NCI-H1930 (cell line): ENCODE data around the gene DNM1.
"Not testable (repeated sequence)": the region's sequence is repeated elsewhere in the genome, so short reads cannot be mapped to it uniquely, and the experiment has no call there.

Experiments used
- DNase-seq, 2 experiments: peaks; one replicate each; lab custom pipeline; 2025; lab: John Stamatoyannopoulos, UW

Gene DNM1

GRCh38 chr9:128276574-128277270, 73.5 kb downstream of the DNM1 start:
- DNase-seq: no peak

GRCh38 chr9:128279088-128280073, 76.2 kb downstream of the DNM1 start:
- not testable (repeated sequence) for DNase-seq

DNA sequence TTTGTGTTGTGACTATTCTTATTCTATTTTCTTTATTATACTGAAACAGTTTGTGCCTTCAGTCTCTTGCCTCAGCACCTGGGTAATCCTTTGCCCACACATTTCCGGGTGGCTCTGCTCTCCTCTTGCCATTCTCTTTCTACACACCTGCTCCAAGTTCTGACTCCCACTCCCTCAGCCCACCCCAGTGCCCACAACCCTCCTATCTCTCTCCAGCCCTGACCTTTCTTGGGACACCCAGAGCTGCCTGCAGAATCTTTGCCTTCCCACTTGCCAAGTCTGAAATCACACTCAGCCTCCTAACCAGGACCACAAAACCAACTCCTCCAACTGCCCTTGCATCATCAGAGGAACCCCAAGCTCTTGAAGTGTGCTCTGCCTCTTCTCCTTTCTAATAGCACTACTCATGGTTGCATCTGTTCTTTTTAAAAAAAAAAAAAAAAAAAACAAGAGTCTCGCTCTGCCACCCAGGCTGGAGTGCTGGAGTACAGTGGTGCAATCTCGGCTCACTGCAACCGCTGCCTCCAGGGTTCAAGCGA, 77.0 kb downstream of the DNM1 start:
- no peak for DNase-seq

DNA sequence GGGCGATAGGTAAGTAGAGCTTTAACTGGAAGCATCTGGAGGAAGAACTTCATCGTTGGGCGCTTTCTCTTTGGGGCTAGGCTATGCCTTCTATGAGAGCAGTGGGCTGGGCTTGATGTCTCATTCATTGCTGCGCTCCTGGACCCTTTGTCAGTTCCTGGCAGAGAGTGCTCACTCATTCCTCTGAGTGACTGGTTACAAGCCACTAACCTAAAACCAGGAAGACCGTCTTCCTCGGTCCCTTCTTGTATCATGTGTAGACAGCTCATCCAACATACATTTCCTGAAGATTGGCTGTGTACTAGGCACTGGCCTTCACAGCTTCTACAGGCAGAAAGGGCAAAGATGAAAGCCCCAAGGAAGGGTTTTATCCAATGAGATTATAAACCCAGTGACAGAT, 79.3 kb downstream of the DNM1 start:
- DNase-seq: no peak

GRCh38 chr9:128285033-128285784, 82.0 kb downstream of the DNM1 start:
- DNase-seq: no peak

- no peak for DNase-seq
Observed at GRCh38 chr9:128286440-128286839, 83.3 kb downstream of the DNM1 start.

- no peak for DNase-seq
Observed at GRCh38 chr9:128288273-128289004, 85.3 kb downstream of the DNM1 start.

- DNase-seq: no peak
Observed at GRCh38 chr9:128292009-128292408, 88.8 kb downstream of the DNM1 start.

GRCh38 chr9:128293091-128293490, 89.9 kb downstream of the DNM1 start:
- no peak for DNase-seq

DNA sequence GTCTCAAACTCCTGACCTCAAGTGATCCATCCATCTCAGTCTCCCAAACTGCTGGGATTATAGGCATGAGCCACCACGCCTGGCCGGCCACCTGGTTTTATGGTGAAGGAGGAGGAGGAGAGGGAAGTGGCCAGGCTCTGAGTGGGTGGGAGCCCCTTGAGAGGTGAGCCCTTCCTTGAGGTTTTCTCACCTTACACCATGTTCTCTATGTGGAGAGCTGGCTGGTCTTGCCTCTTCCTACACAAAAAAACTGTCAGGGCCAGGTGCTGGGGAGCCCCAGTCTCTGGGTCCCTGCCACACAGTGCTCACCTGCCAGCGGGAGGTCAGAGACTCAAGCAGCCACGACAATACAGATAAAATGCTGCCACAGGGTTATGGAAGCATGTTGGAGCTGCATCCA, 91.0 kb downstream of the DNM1 start:
- no peak for DNase-seq

GRCh38 chr9:128296340-128297220, 93.4 kb downstream of the DNM1 start:
- no peak for DNase-seq

DNA sequence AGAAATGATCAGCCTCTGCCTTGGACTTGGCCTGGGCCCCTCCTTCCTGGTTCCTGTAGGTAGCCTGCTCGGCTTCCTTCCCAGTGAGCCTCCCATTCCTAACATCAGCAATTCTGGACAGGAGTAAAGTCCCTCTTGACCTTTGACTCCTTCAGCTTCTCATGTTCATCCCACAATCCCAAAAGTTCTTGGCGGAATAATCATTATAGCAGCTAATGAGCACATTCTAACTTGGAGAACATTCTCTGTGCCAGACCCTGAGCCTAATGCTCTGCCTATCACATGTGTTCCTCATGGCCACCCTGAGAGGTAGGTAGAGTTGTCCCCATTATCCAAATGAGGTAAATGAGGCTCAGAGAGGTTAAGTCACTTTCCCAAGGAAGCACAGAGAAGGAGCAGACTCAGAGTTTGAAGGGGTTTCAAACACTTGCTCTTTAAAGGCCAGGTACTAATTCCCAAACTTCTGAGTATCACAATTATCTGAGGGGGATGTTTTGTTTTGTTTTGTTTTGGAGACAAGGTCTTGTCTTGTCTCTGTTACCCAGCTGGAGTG, 94.1 kb downstream of the DNM1 start:
- no peak for DNase-seq

- no peak for DNase-seq
Observed at GRCh38 chr9:128298535-128299482, 95.6 kb downstream of the DNM1 start.

DNA sequence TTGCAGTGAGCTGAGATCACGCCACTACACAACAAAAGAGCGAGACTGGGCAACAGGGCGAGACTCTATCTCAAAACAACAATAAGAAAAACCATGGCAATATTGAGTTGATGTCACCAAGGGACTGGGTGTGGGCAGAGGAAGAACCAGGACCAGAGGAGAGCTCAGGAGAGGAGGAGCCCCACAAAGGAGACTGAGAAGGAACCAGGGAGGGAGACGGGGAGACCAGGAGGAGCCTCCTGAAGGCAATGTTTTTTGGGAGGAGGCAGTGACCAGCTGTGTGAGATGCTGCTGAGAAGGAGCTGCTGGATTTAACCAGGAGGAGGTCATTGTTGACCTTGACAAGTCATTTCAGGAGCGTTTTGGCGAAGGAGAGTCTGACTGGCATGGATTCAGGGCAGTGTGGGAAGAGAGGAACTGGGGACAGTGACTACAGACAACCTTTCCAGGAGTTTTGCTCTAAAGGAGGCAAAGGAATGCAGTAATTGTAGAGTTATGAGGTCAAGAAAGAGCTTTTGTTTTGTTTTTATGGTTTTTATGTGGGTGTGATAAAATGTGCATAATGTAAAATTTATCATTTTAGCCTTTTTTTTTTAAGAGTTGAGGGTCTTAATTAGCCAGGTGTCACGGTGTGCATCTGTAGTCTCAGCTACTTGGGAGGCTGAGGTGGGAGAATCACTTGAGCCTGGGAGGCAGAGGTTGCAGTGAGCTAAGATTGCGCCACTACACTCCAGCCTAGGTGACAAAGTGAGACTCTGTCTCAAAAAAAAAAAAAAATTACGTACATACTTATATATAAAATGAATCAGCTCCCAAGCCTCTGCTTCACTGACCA, 101.2 kb downstream of the DNM1 start:
- no peak for DNase-seq
